AG09309 (cell line): ENCODE results near the gene TRIM27.
"Not testable (repeated sequence)": the region's sequence is repeated elsewhere in the genome, so short reads cannot be mapped to it uniquely, and the experiment has no call there.

Source experiments
- DNase-seq: peaks from one replicate; pipeline ENCODE4 v3.0.0-alpha.2; 2010; ENCODE audit warnings: low read depth
- H3K4me3 ChIP-seq: 2 replicates; pipeline ENCODE4 v1.5.1; 2011; ENCODE audit warnings: mild to moderate bottlenecking, low read depth, low read length, moderate library complexity; ENCODE audit not compliant: control insufficient read depth
- TF ChIP-seq, protein P1 (sequence below): IDR thresholded peaks from 2 replicates; pipeline ENCODE4 v1.5.1; 2011; ENCODE audit warnings: mild to moderate bottlenecking, low read depth, low read length, inconsistent platforms; ENCODE audit not compliant: insufficient read depth, control insufficient read depth; ENCODE audit errors: missing control alignments

TRIM27 gene

DNA sequence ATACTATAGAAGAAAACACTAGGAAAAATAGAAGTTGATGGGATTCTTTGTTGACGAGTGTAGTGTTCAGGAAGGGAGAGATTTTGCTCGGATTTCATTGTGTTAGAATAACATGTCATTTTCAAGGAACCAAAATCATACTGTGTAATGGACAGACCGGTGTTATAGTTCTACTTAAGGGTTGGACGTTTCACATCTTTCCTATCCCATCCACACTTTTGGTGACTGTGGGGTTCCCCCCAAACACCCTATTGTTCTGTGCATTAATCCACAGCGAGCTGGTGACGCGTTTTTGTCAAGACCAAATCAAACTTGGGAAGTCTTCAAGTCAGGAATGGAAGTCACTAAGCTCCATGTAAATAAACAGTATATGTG, 43.3 kb downstream of the TRIM27 start:
- no peak for DNase-seq
- peak overlapping the region; percentile 61 for H3K4me3 ChIP-seq
- TF ChIP-seq, protein P1, sequence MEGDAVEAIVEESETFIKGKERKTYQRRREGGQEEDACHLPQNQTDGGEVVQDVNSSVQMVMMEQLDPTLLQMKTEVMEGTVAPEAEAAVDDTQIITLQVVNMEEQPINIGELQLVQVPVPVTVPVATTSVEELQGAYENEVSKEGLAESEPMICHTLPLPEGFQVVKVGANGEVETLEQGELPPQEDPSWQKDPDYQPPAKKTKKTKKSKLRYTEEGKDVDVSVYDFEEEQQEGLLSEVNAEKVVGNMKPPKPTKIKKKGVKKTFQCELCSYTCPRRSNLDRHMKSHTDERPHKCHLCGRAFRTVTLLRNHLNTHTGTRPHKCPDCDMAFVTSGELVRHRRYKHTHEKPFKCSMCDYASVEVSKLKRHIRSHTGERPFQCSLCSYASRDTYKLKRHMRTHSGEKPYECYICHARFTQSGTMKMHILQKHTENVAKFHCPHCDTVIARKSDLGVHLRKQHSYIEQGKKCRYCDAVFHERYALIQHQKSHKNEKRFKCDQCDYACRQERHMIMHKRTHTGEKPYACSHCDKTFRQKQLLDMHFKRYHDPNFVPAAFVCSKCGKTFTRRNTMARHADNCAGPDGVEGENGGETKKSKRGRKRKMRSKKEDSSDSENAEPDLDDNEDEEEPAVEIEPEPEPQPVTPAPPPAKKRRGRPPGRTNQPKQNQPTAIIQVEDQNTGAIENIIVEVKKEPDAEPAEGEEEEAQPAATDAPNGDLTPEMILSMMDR: no peak

DNA sequence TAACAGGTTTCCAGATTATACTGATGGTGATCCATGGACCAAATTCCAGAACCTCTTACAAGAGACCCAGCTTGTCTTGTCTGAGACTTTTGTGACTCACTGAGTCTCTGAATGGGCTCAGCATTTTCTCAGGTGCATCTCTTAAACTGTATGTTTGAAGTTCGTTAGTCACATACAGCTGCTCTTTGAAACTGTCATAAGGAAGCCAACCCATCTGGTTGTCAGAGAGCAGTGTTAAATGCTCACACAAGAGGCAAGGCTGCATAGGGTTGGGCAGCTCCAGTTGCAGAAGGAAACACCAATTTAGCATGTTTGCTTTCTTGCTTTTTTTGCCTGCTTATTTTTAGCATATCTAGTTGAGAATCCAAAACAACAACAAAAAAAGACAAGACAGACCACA, 47.1 kb downstream of the TRIM27 start:
- DNase-seq: no peak
- TF ChIP-seq, protein P1: no peak
- no peak overlapping the region for H3K4me3 ChIP-seq

DNA sequence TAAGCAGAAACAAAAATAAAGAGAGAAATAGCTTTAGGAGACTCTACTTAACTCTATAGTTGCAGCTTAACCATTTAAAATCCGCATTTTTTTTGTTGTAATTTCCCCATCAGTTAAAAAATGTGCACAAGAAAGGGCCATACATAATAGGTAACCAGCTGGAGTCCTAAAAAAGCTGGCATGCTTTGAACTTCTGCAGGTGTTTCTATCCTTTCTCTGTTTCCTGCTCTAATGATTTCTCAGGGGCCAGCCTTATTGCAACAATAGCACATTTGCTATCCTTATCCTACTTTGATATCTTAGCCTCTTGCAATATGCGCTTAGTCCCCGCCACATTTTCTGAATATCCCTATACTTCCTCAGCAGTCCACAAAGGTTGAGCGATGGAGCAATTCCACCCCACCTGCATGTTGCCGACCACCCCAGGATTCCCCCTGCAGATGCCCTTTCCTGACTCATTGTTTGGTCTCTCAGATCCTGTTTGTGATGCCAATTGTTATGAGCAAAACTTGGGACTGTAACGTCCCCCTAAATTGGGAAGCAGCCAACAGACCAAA, 48.5 kb downstream of the TRIM27 start:
- H3K4me3 ChIP-seq: no peak overlapping the region
- TF ChIP-seq, protein P1: no peak
- DNase-seq: no peak

DNA sequence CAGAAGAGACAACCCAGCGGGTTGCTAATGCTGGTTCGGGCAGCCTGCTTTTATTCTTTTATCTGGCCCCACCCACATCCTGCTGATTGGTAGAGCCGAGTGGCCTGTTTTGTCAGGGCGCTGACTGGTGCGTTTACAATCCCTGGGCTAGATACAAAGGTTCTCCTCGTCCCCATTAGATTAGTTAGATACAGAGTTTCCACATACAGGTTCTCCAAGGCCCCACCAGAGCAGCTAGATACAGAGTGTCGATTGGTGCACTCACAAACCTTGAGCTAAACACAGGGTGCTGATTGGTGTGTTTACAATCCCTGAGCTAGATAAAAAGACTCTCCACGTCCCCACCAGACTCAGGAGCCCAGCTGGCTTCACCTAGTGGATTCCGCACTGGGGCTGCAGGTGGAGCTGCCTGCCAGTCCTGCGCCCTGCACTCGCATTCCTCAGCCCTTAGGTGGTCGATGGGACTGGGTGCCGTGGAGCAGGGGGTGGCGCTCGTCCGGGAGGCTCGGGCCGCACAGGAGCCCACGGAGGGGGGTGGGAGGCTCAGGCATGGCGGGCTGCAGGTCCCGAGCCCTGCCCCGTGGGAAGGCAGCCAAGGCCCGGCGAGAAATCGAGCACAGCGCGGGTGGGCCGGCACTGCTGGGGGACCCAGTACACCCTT, 51.5 kb downstream of the TRIM27 start:
- not testable (repeated sequence) for DNase-seq, H3K4me3 ChIP-seq

DNA sequence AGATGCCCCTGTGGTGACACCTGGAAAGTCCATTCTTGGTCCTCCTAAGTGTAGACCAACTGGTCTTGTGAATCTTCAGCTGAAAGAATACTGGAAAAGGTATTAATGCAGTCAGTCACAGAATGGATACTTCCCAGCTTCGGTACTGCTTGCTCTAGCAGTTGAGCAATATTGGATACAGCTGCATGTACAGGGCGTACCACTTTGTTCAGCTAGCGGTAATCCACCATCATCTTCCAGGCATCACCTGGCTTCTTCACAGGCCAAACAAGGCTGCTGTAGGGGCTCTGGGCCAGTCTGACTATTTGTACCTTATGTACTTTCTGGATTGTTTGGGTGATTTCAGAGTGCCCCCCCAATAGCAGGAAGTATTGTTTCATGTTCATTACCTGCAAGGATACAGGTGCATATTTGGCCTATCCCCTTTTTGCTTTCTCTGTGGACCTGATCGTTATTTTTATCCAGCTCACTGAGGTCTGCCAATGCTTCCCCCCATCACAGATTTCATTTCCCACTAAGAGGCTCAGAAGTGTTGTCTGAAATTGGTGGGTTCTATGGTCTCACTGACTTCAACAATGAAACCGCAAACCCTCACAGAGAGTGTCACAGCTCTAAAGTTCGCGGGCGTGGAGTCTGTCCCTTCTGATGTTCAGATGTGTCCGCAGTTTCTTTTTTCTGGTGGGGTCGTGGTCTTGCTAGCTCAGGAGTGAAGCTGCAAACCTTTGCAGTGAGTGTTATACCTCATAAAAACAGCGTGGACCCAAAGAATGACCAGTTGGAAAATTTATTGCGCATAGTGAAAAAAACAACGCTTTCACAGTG, 52.2 kb downstream of the TRIM27 start:
- DNase-seq: no peak
- TF ChIP-seq, protein P1: no peak

DNA sequence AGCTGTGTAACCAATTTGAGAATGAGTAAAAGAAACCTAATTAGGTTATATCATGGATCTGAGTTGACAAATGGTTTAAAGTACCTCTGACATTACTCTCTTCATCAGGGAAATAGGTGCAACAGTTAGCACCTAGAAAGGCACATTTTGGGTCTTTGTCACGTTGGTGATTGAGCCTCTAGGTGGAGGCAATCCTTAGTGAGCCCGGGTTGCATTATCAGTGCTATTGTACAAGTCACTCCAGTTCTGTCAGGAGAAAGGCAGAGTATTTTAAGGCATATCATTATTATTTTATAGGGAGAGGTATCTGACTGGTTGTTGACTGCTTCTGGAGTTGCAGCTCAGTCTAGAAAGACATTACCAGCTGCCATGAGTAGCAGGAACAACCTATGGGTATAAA, 54.9 kb downstream of the TRIM27 start:
- TF ChIP-seq, protein P1: no peak
- H3K4me3 ChIP-seq: no peak overlapping the region
- DNase-seq: no peak

More for the DNA sequence above, 52.2 kb downstream of the TRIM27 start:
- H3K4me3 ChIP-seq: no peak overlapping the region

DNA sequence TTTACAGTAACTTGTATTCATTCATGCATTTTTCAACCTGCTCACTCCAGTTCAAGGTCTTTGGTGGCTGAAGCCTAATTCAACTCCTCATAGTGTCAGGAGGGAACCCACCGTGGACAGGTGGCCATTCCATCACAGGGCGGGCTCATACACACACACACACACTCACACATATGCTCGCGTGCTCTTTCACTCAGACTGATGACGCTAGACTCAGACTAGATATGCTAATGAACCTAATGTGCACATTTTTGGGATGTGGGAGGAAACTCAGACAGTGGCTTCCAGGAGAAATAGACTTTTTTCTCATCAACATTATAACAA, 56.7 kb downstream of the TRIM27 start:
- TF ChIP-seq, protein P1: no peak
- no peak for DNase-seq
- peak overlapping the region; percentile 52 for H3K4me3 ChIP-seq

DNA sequence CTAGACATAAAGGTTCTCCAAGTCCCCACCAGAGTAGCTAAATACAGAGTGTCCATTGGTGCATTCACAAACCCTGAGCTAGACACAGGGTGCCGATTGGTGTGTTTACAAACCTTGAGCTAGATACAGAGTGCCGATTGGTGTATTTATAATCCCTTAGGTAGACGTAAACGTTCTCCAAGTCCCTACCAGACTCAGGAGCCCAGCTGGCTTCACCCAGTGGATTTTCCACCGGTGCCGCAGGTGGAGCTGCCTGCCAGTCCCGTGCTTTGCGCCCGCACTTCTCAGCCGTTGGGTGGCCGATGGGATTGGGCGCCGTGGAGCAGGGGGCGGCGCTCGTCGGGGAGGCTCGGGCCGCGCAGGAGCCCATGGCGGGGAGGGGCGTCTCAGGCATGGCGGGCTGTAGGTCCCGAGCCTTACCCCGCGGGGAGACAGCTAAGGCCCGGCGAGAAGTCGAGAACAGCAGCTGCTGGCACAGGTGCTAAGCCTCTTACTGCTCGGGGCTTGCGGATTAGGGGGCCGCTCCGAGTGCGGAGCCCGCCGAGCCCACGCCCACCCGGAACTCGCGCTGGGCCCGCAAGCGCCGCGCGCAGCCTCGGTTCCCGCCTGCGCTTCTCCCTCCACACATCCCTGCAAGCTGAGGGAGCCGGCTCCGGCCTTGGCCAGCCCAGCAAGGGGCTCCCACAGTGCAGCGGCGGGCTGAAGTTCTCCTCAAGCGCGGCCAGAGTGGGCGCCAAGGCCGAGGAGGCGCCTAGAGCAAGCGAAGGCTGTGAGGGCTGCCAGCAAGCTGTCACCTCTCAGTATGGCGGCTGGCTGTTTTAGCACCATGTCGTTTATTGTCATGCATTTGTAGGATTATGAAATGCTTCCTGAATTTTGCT, 57.3 kb downstream of the TRIM27 start:
- not testable (repeated sequence) for DNase-seq
- peak overlapping the region; percentile 52 for H3K4me3 ChIP-seq
